ENCODE results near the gene TMEM132D. TPM values are rescaled to one million over a fixed set of nuclear protein-coding genes. Genes with fewer than 3 reads are reported as not detected.

The TMEM132D gene
- total RNA-seq, 1 experiment from 2014 or later = not detected

DNA sequence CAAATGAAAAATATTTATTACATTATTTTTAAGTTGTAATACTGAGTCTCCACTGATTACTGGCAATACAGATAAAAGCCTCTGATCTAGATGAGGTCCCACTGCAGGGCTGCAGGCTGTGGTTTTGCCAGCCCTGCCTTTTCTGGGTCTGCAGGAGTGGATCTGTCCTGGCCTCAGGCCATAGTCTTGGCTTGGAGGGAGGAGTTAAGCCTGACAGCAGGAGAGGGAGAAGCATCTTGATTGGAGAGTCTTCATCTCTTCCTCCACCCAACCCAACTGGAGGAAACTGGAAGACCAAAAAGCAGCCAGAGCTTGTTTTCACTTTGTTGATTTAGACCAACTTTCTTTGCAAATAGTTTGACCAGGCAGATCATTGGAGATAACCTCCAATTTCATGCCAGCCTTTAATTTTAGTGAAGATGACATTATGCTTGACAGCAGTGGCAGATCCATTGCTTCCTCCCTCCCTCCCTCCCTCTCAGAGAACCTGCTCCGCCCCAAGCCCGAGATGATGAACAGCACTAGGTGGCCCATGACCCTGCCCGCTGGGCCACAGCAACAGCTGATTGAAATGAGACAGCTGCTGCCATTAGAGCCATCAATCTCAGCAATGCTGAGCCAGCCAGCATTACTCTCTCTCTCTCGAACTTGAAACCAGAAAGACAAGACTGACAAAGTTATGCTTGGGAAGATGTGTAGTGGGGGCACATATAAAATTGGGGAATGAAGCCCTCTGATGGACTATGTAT is 828.2 kb downstream of the TMEM132D start:
- no peak overlapping the region for H3K4me3 ChIP-seq (ENCODE audit: low read depth in 2 of 2, low read length in 2 of 2)
- H3K27me3 ChIP-seq (ENCODE audit: control insufficient read depth, insufficient read depth, low read length) = no peaks in the 10 kb centered on the region
- H3K27ac ChIP-seq (ENCODE audit: low read length) = no peak overlapping the region
- ChIA-PET CTCF (no interaction called here), POLR2A (no interaction called here)
- no peaks in the 10 kb centered on the region for H3K9me3 ChIP-seq (ENCODE audit: control insufficient read depth, insufficient read depth, low read depth, low read length)
- TF ChIP-seq, protein P1, sequence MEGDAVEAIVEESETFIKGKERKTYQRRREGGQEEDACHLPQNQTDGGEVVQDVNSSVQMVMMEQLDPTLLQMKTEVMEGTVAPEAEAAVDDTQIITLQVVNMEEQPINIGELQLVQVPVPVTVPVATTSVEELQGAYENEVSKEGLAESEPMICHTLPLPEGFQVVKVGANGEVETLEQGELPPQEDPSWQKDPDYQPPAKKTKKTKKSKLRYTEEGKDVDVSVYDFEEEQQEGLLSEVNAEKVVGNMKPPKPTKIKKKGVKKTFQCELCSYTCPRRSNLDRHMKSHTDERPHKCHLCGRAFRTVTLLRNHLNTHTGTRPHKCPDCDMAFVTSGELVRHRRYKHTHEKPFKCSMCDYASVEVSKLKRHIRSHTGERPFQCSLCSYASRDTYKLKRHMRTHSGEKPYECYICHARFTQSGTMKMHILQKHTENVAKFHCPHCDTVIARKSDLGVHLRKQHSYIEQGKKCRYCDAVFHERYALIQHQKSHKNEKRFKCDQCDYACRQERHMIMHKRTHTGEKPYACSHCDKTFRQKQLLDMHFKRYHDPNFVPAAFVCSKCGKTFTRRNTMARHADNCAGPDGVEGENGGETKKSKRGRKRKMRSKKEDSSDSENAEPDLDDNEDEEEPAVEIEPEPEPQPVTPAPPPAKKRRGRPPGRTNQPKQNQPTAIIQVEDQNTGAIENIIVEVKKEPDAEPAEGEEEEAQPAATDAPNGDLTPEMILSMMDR (IDR thresholded peaks at IDR 0.05) = no peak
- no peaks in the 10 kb centered on the region for H3K36me3 ChIP-seq (ENCODE audit: control insufficient read depth, insufficient read depth, low read length)
- no TSS peak for BruUV-seq (replicated peaks)
- H3K4me1 ChIP-seq (ENCODE audit: control insufficient read depth, insufficient read depth, low read length) = no peaks in the 10 kb centered on the region
- DNase-seq (ENCODE audit: low read depth, low spot score) (no peak), ATAC-seq (no peak)
- intact Hi-C loops (cut with micrococcal nuclease; ENCODE audit: unreplicated experiment) = no loop called here
- in situ Hi-C loops (cut with HindIII; ENCODE audit: low pct_unique_long_range_greater_than_20kb, low sequenced_read_pairs) = no loop called here

DNA sequence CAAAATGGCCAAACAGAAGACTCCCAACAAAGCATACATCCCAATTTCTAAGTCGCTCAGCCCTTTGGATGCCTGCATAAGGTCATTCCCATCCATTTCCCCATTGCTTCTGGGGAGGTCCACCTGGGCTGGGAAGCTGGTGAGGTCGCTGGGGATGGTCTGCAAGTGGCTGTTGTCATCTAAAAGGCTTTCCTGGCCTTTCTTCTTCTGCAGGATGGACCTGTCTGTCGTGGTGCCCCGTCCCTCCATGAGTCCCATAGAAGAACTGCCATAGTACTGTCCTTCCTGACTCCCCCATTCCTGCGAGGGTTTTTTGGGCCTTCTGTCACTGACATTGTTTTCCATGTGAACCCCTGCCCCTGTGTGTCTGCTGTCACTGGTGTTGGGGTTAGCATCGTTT is 829.4 kb downstream of the TMEM132D start:
- CTCF ChIA-PET = no interaction called here
- TF ChIP-seq, protein P1 (IDR thresholded peaks at IDR 0.05) = no peak
- no peak for TF ChIP-seq SIN3A (IDR thresholded peaks at IDR 0.05; ENCODE audit: borderline replicate concordance, insufficient read depth, low read depth, low read length)
- TF ChIP-seq, protein P2, sequence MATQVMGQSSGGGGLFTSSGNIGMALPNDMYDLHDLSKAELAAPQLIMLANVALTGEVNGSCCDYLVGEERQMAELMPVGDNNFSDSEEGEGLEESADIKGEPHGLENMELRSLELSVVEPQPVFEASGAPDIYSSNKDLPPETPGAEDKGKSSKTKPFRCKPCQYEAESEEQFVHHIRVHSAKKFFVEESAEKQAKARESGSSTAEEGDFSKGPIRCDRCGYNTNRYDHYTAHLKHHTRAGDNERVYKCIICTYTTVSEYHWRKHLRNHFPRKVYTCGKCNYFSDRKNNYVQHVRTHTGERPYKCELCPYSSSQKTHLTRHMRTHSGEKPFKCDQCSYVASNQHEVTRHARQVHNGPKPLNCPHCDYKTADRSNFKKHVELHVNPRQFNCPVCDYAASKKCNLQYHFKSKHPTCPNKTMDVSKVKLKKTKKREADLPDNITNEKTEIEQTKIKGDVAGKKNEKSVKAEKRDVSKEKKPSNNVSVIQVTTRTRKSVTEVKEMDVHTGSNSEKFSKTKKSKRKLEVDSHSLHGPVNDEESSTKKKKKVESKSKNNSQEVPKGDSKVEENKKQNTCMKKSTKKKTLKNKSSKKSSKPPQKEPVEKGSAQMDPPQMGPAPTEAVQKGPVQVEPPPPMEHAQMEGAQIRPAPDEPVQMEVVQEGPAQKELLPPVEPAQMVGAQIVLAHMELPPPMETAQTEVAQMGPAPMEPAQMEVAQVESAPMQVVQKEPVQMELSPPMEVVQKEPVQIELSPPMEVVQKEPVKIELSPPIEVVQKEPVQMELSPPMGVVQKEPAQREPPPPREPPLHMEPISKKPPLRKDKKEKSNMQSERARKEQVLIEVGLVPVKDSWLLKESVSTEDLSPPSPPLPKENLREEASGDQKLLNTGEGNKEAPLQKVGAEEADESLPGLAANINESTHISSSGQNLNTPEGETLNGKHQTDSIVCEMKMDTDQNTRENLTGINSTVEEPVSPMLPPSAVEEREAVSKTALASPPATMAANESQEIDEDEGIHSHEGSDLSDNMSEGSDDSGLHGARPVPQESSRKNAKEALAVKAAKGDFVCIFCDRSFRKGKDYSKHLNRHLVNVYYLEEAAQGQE (IDR thresholded peaks at IDR 0.05; ENCODE audit: insufficient read depth in 1 of 2, low read depth in 2 of 2, low read length in 1 of 2) = no peak
- no peak for TF ChIP-seq TCF7L2 (IDR thresholded peaks at IDR 0.05; ENCODE audit: low read depth, low read length)
- no peak for TF ChIP-seq POLR2AphosphoS5 (IDR thresholded peaks at IDR 0.05; ENCODE audit: low read depth, low read length)
- ATAC-seq (no peak), DNase-seq (ENCODE audit: low read depth, low spot score) (no peak)
- Histone ChIP-seq H3K4me1 (ENCODE audit: control insufficient read depth, insufficient read depth, low read length) (no peaks in the 10 kb centered on the region), H3K36me3 (ENCODE audit: control insufficient read depth, insufficient read depth, low read length) (no peaks in the 10 kb centered on the region), H3K27me3 (ENCODE audit: control insufficient read depth, insufficient read depth, low read length) (no peaks in the 10 kb centered on the region), H3K4me3 (ENCODE audit: low read depth in 2 of 2, low read length in 2 of 2) (no peak overlapping the region), H3K9me3 (ENCODE audit: control insufficient read depth, insufficient read depth, low read depth, low read length) (no peaks in the 10 kb centered on the region), H3K27ac (ENCODE audit: low read length) (no peak overlapping the region)
- intact Hi-C loops (cut with micrococcal nuclease; ENCODE audit: unreplicated experiment) (no loop called here), in situ Hi-C loops (cut with HindIII; ENCODE audit: low pct_unique_long_range_greater_than_20kb, low sequenced_read_pairs) (no loop called here)
- BruUV-seq (replicated peaks) = no TSS peak
- POLR2A ChIA-PET = no interaction called here
